Kidney glomerular epithelial cell (primary cell): Measurements from ENCODE around the gene LCN2.

Experiments
- DNase-seq: peaks from one replicate; lab custom pipeline; 2025; lab: John Stamatoyannopoulos, UW

Gene LCN2

GRCh38 chr9:128149951-128150593 lies 819 bp downstream of the LCN2 start:
- DNase-seq, result no peak

- no peak for DNase-seq
These were observed 1.5 kb downstream of the LCN2 start for GRCh38 chr9:128150594-128151308.

GRCh38 chr9:128151309-128152132 lies 2.3 kb downstream of the LCN2 start:
- no peak for DNase-seq

GRCh38 chr9:128152133-128153059 lies 3.1 kb downstream of the LCN2 start:
- no peak for DNase-seq

- DNase-seq, result no peak
These were observed 4.0 kb downstream of the LCN2 start for GRCh38 chr9:128153060-128153946.

GRCh38 chr9:128153947-128154695 lies 4.9 kb downstream of the LCN2 start:
- no peak for DNase-seq

GRCh38 chr9:128155736-128156500 lies 6.7 kb downstream of the LCN2 start:
- DNase-seq, result no peak

- no peak for DNase-seq
These were observed 10.2 kb downstream of the LCN2 start for GRCh38 chr9:128159522-128159783.

- peak; percentile 90 for DNase-seq
These were observed 10.7 kb downstream of the LCN2 start, which contains the start of gene BBLN for GRCh38 chr9:128159784-128160602. BBLN (plus strand) TSS chr9:128160265; CDS start chr9:128160408, 143 bp downstream.

GRCh38 chr9:128160603-128160987 lies 11.3 kb downstream of the LCN2 start:
- no peak for DNase-seq

- DNase-seq, result no peak
These were observed 12.1 kb downstream of the LCN2 start for GRCh38 chr9:128161215-128161902.

GRCh38 chr9:128162215-128163026 lies 13.2 kb downstream of the LCN2 start:
- no peak for DNase-seq

- DNase-seq, result no peak
These were observed 13.8 kb downstream of the LCN2 start for GRCh38 chr9:128163027-128163515.

- no peak for DNase-seq
These were observed 14.5 kb downstream of the LCN2 start for GRCh38 chr9:128163523-128164306.

GRCh38 chr9:128164307-128164885 lies 15.1 kb downstream of the LCN2 start:
- no peak for DNase-seq

GRCh38 chr9:128166169-128166568 lies 16.9 kb downstream of the LCN2 start:
- no peak for DNase-seq
